Measurements from ENCODE around the gene ZNF700.
"Not testable (repeated sequence)": the region's sequence is repeated elsewhere in the genome, so short reads cannot be mapped to it uniquely, and the experiment has no call there.

Gene ZNF700

DNA sequence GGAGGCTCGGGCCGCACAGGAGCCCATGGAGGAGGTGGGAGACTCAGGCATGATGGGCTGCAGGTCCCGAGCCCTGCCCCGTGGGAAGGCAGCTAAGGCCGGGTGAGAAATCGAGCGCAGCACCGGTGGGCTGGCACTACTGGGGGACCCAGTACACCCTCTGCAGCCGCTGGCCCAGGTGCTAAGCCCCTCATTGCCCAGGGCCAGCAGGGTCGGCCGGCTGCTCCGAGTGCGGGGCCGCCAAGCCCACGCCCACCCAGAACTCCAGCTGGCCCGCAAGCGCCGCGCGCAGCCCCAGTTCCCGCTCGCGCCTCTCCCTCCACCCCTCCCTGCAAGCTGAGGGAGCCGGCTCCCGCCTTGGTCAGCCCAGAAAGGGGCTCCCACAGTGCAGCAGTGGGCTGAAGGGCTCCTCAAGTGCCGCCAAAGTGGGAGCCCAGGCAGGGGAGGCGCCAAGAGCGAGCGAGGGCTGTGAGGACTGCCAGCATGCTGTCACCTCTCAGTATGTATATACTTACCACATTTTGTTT, 16.5 kb downstream of the ZNF700 start:
- DNase-seq = not testable (repeated sequence)

GRCh38 chr19:11942008-11942842, 17.3 kb downstream of the ZNF700 start:
- no peak for DNase-seq

DNA sequence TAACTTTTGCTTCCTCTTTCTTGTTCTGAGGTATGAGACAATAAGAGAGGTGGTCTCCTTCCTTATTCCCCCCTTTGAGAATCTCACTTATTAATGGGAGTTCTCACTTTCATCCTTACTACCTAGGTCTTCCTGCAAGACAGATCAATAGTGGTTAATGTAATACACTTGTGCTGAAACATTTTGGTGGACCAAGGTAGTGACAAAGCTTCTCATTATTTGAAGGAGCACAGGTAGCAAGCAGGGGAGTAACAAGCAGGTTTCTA, 17.9 kb downstream of the ZNF700 start:
- DNase-seq = no peak

DNA sequence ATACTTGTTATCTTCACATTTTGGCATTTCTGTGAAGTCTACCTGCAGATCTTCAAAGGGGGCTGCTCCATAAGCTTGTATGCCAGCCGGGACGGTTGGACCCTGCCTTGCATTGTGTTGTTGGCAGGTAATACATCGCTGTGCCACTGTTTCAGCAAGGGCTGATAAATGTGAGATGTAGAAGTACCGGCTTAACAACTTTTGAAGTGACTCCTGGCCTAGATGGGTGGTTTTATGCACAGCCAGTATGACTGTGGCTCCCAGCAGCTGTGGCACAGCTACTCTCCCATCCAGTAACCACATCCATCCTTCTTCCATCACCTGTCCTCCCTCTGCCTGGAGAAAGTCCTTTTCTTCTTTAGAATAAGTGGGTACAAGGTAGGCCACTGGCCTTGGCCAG, 19.7 kb downstream of the ZNF700 start:
- no peak for DNase-seq

GRCh38 chr19:11948646-11949045, 23.7 kb downstream of the ZNF700 start:
- DNase-seq = no peak

DNA sequence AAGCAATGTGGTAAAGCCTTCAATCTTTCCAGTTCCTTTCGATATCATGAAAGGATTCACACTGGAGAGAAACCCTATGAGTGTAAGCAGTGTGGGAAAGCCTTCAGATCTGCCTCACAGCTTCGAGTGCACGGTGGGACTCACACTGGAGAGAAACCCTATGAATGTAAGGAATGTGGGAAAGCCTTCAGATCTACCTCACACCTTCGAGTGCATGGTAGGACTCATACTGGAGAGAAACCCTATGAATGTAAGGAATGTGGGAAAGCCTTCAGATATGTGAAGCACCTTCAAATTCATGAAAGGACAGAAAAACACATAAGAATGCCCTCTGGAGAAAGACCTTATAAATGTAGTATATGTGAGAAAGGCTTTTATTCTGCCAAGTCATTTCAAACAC, 24.3 kb downstream of the ZNF700 start:
- DNase-seq = no peak

- DNase-seq = not testable (repeated sequence)
Measured at GRCh38 chr19:11949614-11950080, 24.7 kb downstream of the ZNF700 start.

- no peak for DNase-seq
Measured at GRCh38 chr19:11950312-11950711, 25.4 kb downstream of the ZNF700 start.

- DNase-seq = peak; percentile 70
Measured at GRCh38 chr19:11963566-11964355, 38.9 kb downstream of the ZNF700 start.

- DNase-seq = no peak
Measured at GRCh38 chr19:11964496-11964857, 39.6 kb downstream of the ZNF700 start.

GRCh38 chr19:11964858-11965645, 40.1 kb downstream of the ZNF700 start, which contains the start of gene ZNF763:
TSS of gene ZNF763 (plus strand) at chr19:11965040. CDS start at chr19:11965209, 169 bp downstream.
- peak; percentile 91 for DNase-seq

GRCh38 chr19:11970174-11970573, 45.3 kb downstream of the ZNF700 start:
- DNase-seq = no peak

GRCh38 chr19:11971041-11971440, 46.1 kb downstream of the ZNF700 start:
- no peak for DNase-seq

- no peak for DNase-seq
Measured at GRCh38 chr19:11973019-11973810, 48.3 kb downstream of the ZNF700 start.

DNA sequence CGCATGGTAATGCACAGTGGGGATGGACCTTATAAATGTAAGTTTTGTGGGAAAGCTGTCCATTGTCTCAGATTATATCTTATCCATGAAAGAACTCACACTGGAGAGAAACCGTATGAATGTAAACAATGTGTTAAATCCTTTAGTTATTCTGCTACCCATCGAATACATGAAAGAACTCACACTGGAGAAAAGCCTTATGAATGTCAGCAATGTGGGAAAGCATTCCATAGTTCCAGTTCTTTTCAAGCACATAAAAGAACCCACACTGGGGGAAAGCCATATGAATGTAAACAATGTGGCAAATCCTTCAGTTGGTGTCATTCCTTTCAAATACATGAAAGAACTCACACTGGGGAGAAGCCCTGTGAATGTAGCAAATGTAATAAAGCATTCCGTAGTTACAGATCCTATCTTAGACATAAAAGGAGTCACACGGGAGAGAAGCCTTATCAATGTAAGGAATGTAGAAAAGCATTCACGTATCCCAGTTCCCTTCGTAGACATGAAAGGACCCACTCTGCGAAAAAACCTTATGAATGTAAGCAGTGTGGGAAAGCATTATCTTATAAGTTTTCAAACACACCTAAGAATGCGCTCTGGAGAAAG, 53.7 kb downstream of the ZNF700 start:
- DNase-seq = no peak

DNA sequence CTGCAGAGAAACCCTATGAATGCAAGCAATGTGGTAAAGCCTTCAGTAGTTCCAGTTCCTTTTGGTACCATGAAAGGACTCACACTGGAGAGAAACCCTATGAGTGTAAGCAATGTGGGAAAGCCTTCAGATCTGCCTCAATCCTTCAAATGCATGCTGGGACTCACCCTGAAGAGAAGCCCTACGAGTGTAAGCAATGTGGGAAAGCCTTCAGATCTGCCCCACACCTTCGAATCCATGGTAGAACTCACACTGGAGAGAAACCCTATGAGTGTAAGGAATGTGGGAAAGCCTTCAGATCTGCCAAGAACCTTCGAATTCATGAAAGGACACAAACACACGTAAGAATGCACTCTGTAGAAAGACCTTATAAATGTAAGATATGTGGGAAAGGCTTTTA, 54.6 kb downstream of the ZNF700 start:
- DNase-seq = no peak

DNA sequence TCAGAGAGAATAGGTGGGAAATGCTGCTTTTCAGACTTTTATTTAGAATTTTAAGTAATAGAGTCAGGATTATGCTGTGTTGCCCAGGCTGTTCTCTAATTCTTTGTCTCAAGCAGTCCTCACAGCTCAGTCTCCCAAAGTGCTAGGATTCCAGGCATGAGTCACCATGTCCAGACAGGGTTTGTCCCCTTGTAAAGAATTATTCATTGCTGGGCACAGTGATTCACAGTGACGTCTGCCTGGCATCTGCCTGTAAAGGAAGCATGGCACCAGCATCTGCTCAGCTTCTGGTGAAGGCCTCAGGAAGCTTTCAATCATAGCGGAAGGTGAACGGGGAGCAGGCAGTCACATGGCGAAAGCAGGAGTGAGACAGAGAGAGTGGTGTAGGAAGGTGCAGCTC, 57.6 kb downstream of the ZNF700 start:
- DNase-seq = no peak

GRCh38 chr19:11984986-11985385, 60.1 kb downstream of the ZNF700 start:
- DNase-seq = no peak

DNA sequence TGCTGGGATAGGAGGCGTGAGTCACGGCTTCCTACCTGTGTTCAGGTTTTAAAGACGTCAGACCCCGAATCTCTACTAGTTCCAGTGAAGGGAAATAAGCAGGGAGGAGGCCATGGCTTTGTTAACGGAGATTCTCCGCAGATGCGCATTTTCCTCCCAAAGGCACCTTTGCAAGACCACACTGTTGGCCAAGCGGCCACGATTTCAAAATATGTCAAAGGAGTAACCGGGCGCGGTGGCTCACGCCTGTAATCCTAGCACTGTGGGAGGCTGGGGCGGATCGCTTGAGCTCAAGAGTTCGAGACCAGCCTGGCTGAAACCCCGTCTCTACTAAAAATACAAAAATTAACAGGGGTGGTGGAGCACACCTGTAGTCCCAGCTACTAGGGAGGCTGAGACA, 61.8 kb downstream of the ZNF700 start:
- no peak for DNase-seq

- DNase-seq = peak; percentile 91
Measured at GRCh38 chr19:11987405-11988281, 62.7 kb downstream of the ZNF700 start.

DNA sequence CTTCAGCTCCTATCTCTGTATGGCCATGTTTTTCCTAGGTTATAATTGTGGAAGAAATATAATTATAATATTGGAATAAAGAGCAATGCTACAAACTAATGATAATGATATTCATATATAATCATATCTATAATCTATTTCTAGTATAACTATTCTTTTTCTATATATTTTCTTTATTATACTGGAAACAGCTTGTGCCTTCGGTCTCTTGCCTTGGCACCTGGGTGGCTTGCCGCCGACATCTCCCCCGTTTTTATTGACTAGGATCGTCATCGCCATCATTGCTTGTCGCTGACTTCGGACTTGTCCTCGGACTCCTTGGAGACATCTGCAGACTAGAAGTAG, 64.2 kb downstream of the ZNF700 start:
- DNase-seq = no peak
